Duodenal mucosa (tissue), 2 donors: ENCODE measurements around the gene PI16.

Source experiments
- H3K27ac ChIP-seq: one replicate; pipeline ENCODE4 v1.7.0; 2013; ENCODE audit warnings: low read depth, low read length
- H3K27me3 ChIP-seq, 2 donors: one replicate each; pipeline ENCODE4 v1.7.0; 2013; ENCODE audit warnings: low read length in 2 of 2, control low read depth in 1 of 2; ENCODE audit not compliant: insufficient read depth in 2 of 2, control insufficient read depth in 1 of 2
- H3K36me3 ChIP-seq, 2 donors: one replicate each; pipeline ENCODE4 v1.7.0; 2013; ENCODE audit warnings: low read length in 2 of 2, control low read depth in 1 of 2; ENCODE audit not compliant: insufficient read depth in 2 of 2, control insufficient read depth in 1 of 2
- H3K4me1 ChIP-seq, 2 donors: one replicate each; pipeline ENCODE4 v1.7.0; 2013; ENCODE audit warnings: low read length in 2 of 2, control low read depth in 1 of 2; ENCODE audit not compliant: insufficient read depth in 2 of 2, control insufficient read depth in 1 of 2
- H3K4me3 ChIP-seq, 2 donors: one replicate each; pipeline ENCODE4 v1.7.0; 2013; ENCODE audit warnings: low read length in 2 of 2, low read depth in 1 of 2
- H3K9ac ChIP-seq, 2 donors: one replicate each; pipeline ENCODE4 v1.7.0; 2013; ENCODE audit warnings: low read length in 2 of 2, low read depth in 1 of 2
- H3K9me3 ChIP-seq, 2 donors: one replicate each; pipeline ENCODE4 v1.7.0; 2013; ENCODE audit warnings: low read length in 2 of 2, control low read depth in 1 of 2; ENCODE audit not compliant: control insufficient read depth in 1 of 2

The PI16 gene

GRCh38 chr6:36954262-36954931 lies at the start of gene PI16:
PI16 (plus strand) TSS chr6:36954738; CDS start chr6:36954761, 23 bp downstream.
- Histone ChIP-seq H3K36me3 (no peaks in the 10 kb centered on the region), H3K9ac (no peak within 1 kb of the TSS), H3K9me3 (no peaks in the 10 kb centered on the region), H3K27me3 (no peaks in the 10 kb centered on the region), H3K4me3 (no peak within 1 kb of the TSS), H3K27ac (no peak within 1 kb of the TSS), H3K4me1 (peaks cover 0 to 5% of the 10 kb centered on the region in 2 donors)

- no peak overlapping the region for H3K27ac ChIP-seq
- H3K9me3 ChIP-seq, result no peaks in the 10 kb centered on the region
- no peaks in the 10 kb centered on the region for H3K27me3 ChIP-seq
- H3K4me3 ChIP-seq, result no peak overlapping the region
- H3K4me1 ChIP-seq, result peaks cover 3 to 6% of the 10 kb centered on the region in 2 donors
- H3K9ac ChIP-seq, result no peak overlapping the region
- peaks cover 24 to 39% of the 10 kb centered on the region in 2 donors for H3K36me3 ChIP-seq
These were observed 49.6 kb upstream of the PI16 start for GRCh38 chr6:36904851-36905393.

DNA sequence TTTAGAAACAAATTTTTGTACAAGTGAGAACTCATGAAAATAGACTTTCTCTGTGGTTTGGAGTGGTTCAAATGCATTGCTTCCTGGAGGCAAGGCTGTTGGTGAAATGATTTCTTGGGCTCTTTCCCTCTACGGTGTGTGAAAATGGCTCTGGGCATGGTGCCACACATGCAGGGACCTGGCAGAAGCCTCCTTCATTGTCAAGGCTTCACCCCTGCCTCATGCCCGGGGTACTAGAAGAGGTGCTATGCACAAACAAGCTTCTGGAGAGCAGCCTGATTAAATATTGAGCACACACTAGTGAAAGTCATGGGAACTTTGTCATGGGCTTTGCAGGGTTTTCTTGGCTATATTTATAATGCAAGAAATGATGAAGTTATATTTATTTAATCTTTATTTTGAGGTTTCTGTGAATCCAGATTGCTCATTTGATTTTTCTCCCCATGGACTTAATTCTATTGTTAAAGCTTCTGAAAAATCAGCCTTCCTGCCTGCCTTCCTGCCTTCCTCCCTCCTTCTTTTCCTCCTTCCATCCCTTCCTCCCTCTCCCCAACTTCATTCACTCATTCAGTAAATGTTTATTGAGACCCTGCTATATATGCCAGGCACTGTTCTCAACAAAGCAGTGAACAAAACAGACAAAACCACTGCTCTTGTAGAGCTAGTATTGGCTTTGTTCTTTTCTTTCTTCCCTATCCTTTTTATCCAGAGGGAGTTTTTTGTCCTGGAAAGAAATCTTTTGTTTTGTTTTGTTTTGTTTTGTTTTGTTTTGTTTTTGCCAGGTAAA lies 47.8 kb upstream of the PI16 start:
- Histone ChIP-seq H3K9ac (no peak overlapping the region), H3K27ac (no peak overlapping the region)

DNA sequence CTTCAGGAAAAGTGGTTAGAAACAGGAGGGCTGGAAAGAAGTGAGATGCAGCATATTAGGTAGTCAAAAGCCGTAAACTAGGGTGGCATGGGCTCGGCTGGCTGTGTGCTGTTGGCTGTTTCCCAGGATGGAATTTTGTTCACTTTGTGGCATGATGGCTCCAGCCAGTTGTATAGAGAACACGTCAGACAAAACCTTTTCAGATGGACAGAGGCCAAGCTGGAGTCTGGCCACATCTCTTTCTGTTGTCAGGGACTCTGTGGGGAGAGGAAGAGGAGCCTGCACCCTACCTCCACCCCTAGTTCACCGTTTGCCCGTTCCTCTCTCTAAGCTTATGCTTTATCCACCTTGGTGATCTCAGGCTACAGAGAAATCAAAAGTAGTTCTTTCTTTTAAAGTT lies 46.8 kb upstream of the PI16 start:
- peaks cover 13 to 31% of the 10 kb centered on the region in 2 donors for H3K36me3 ChIP-seq
- H3K9me3 ChIP-seq, result no peaks in the 10 kb centered on the region
- peaks cover 11% of the 10 kb centered on the region in 2 donors for H3K4me1 ChIP-seq
- H3K27me3 ChIP-seq, result no peaks in the 10 kb centered on the region
- H3K4me3 ChIP-seq, result no peak overlapping the region
- H3K9ac ChIP-seq, result no peak overlapping the region
- no peak overlapping the region for H3K27ac ChIP-seq

More for the DNA sequence above, 47.8 kb upstream of the PI16 start:
- Histone ChIP-seq H3K36me3 (peaks cover 24 to 34% of the 10 kb centered on the region in 2 donors), H3K4me3 (no peak overlapping the region), H3K27me3 (no peaks in the 10 kb centered on the region), H3K4me1 (peaks cover 3 to 8% of the 10 kb centered on the region in 2 donors), H3K9me3 (no peaks in the 10 kb centered on the region)

DNA sequence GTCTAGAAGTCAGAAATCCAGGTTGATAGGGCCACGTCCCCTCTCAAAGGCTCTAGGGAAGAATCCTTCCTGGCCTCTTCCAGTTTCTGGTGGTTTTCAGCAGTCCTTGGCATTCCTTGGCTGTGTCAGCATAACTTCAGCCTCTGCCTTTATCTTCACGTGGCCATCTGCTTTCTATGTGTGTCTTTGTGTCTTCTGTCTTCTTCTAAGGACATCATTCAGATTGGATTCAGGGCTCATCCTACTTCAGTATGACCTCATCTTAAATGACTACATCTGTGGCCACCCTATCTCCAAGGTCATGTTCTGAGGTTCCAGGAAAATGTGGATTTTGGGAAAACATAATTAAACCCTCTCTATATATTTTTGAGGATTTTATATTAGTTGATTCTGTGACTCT lies 45.8 kb upstream of the PI16 start:
- Histone ChIP-seq H3K9ac (no peak overlapping the region), H3K4me1 (peaks cover 18 to 20% of the 10 kb centered on the region in 2 donors), H3K27ac (no peak overlapping the region)

GRCh38 chr6:36912030-36912454 lies 42.5 kb upstream of the PI16 start:
- Histone ChIP-seq H3K4me1 (peaks cover 14 to 25% of the 10 kb centered on the region in 2 donors), H3K27me3 (no peaks in the 10 kb centered on the region), H3K9ac (no peak overlapping the region), H3K9me3 (no peaks in the 10 kb centered on the region), H3K4me3 (no peak overlapping the region), H3K36me3 (peaks cover 5 to 43% of the 10 kb centered on the region in 2 donors), H3K27ac (peak overlapping the region; percentile 1)

More for the DNA sequence above, 45.8 kb upstream of the PI16 start:
- Histone ChIP-seq H3K4me3 (no peak overlapping the region), H3K27me3 (no peaks in the 10 kb centered on the region), H3K9me3 (no peaks in the 10 kb centered on the region), H3K36me3 (peaks cover 9 to 33% of the 10 kb centered on the region in 2 donors)

DNA sequence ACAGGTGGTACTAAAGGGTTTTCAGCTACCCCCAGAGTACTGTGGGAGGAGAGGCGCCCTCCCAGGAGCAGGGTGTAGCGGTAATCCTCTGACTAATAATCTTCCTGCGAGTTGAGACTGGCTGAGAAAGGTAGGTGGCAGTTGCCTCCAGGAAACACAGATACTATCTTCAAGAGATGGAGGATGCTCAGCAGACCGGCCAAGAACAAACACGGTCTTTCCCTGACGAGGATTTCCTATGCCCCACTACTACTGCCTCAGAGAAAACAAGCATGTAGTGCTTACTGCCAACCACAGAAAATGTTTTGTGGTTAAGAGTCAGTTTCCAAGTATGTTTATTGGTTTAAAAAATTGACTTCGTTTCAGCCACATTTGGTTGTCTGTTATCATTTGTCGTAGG lies 42.0 kb upstream of the PI16 start:
- H3K27me3 ChIP-seq, result no peaks in the 10 kb centered on the region
- peaks cover under 1 to 45% of the 10 kb centered on the region in 2 donors for H3K36me3 ChIP-seq
- no peak overlapping the region for H3K4me3 ChIP-seq
- H3K4me1 ChIP-seq, result peaks cover 14 to 25% of the 10 kb centered on the region in 2 donors
- no peak overlapping the region for H3K27ac ChIP-seq
- H3K9ac ChIP-seq, result no peak overlapping the region
- no peaks in the 10 kb centered on the region for H3K9me3 ChIP-seq

GRCh38 chr6:36913082-36913481 lies 41.5 kb upstream of the PI16 start:
- H3K9me3 ChIP-seq, result no peaks in the 10 kb centered on the region
- H3K9ac ChIP-seq, result no peak overlapping the region
- H3K36me3 ChIP-seq, result peaks cover 4 to 46% of the 10 kb centered on the region in 2 donors
- no peak overlapping the region for H3K27ac ChIP-seq
- no peaks in the 10 kb centered on the region for H3K27me3 ChIP-seq
- peaks cover 14 to 25% of the 10 kb centered on the region in 2 donors for H3K4me1 ChIP-seq
- H3K4me3 ChIP-seq, result no peak overlapping the region

GRCh38 chr6:36914227-36914794 lies 40.2 kb upstream of the PI16 start:
- Histone ChIP-seq H3K27ac (no peak overlapping the region), H3K4me3 (no peak overlapping the region), H3K9ac (peak overlapping the region in 1 of 2 donors; percentile 27), H3K9me3 (no peaks in the 10 kb centered on the region), H3K27me3 (no peaks in the 10 kb centered on the region), H3K36me3 (peaks cover 15 to 47% of the 10 kb centered on the region in 2 donors), H3K4me1 (peaks cover 14 to 25% of the 10 kb centered on the region in 2 donors)

GRCh38 chr6:36915599-36915998 lies 38.9 kb upstream of the PI16 start:
- Histone ChIP-seq H3K4me3 (no peak overlapping the region), H3K27ac (no peak overlapping the region), H3K36me3 (peaks cover 26 to 60% of the 10 kb centered on the region in 2 donors), H3K9me3 (no peaks in the 10 kb centered on the region), H3K4me1 (peaks cover 14 to 25% of the 10 kb centered on the region in 2 donors), H3K27me3 (no peaks in the 10 kb centered on the region), H3K9ac (no peak overlapping the region)
